Head of caudate nucleus (tissue), 42 donors: ENCODE measurements around the gene MCOLN2.
"Not testable (repeated sequence)": the region's sequence is repeated elsewhere in the genome, so short reads cannot be mapped to it uniquely, and the experiment has no call there.

Experiments used
- DNase-seq, 42 donors: peaks; one replicate each; pipeline versions ENCODE4 v3.0.0 to v3.0.0-alpha.2; 2020 to 2021; ENCODE audit warnings: mixed read lengths in 7 of 42
- intact Hi-C: fragments of 100-400 bp; cut with DNase I; formaldehyde crosslinking; loops from one replicate; pipeline ENCODE4 v1.15.0; 2022

The MCOLN2 gene

GRCh38 chr1:84991097-84991920 lies 5.6 kb downstream of the MCOLN2 start:
- intact Hi-C loops = no loop called here
- DNase-seq = no peak

DNA sequence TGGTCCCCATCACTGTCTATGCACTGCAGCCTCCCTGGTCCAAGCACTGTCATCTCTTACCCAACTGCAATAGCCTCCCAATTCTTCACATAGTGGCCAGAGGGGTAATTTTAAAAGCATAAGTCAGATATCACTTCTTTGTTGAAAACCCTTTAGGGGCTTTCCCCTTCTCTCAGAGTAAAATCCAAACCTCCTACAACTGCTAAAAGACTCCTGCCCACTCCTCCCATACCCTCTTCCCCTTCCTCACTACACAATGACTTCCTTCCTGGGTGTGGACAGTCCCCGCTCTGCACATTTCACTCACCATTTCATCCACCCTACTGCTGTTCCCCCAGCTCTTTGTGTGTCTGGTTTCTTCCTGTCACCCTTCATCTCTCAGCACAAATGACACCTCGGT lies 8.3 kb downstream of the MCOLN2 start:
- no peak for DNase-seq
- intact Hi-C loops = no loop called here

- intact Hi-C loops, DNase-seq: not testable (repeated sequence)
Observed at GRCh38 chr1:84986561-84986960, 10.4 kb downstream of the MCOLN2 start.

DNA sequence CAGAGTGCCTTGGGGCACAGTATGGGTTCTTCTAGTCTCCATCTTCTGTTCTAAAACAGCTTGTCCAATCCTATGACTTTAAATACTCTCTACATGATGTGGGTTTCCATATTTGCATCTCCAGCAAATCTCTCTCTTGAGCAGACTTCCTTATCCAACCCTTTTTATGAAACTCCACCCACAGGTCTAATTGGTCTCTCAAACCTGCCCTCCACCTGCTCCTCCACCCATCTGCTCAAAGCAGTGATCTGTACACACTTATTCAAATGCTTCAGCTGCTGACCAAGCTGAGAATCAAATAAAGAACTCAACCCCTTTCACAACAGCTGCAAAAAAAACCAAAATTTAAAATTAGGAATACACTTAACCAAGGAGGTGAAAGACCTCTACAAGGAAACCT lies 11.5 kb downstream of the MCOLN2 start:
- intact Hi-C loops = no loop called here
- no peak for DNase-seq

DNA sequence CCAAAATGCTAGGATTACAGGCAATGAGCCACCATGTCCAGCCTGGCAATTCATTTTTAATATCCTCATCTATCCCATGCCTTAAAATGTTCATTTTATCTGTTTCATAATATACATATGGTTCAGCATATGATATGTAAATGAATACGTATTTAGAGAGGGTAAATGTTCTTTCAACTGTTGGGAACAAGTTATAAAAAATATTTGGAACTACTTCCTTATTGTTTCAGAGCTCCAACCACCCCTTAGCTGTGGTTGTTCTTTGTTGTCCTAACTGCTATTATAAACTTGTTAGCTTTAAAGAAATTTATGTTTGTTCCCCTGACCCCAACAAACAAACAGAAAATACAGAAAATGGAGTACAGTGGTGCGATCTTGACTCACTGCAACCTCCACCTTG lies 14.5 kb downstream of the MCOLN2 start:
- intact Hi-C loops = no loop called here
- no peak for DNase-seq

DNA sequence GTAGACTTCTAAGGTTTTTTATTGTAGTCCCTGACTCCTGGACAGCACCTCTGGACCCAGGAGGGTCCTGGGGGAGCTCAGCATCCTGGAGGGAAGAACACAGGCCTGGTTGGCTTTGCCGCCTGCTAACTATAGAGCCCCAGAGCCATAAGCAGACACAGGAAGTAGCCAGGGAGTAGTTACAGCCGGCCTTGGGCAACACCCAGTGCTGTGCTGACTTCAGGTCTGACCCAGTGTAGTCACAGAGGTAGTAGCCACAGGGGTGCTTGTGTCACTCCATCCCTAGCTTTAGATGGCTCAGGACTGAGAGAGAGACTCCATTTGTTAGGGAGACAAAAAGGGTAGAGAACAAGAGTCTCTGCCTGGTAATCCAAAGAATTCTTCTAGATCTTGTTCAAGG lies 21.9 kb downstream of the MCOLN2 start:
- no peak for DNase-seq
- intact Hi-C loops = no loop called here

- DNase-seq = no peak
- intact Hi-C loops = no loop called here
Observed at GRCh38 chr1:84973498-84974334, 23.2 kb downstream of the MCOLN2 start.

DNA sequence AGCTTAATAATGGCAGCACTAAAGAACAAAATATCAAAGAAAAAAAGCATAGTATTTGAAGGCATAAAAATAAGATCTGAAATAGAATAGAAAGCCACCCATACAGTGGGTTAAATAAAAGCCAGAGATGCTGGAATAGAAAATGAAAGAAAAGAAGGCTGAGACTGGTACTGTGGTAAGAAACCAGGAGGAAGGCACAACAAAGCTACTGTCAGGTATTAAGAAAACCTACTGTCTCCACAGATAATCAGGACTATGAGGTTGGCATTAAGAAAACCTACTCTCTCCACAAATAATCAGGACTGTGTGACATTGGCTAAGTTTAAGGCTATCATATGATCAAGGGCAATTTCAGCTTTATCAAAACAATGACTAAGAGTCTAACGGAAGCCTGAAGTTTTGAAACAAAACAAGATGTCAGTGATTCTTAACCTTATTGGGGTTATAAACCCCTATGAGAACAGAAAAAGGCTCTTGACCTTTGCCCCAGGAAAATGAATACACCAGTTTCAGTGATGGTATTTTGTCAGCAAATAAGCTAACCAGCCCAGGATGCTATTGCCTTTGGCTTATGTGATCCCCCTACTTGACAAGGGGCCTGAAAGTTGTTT lies 24.4 kb downstream of the MCOLN2 start:
- no peak for DNase-seq
- intact Hi-C loops = no loop called here

GRCh38 chr1:84971957-84972356 lies 25.0 kb downstream of the MCOLN2 start:
- intact Hi-C loops = no loop called here
- DNase-seq = no peak

DNA sequence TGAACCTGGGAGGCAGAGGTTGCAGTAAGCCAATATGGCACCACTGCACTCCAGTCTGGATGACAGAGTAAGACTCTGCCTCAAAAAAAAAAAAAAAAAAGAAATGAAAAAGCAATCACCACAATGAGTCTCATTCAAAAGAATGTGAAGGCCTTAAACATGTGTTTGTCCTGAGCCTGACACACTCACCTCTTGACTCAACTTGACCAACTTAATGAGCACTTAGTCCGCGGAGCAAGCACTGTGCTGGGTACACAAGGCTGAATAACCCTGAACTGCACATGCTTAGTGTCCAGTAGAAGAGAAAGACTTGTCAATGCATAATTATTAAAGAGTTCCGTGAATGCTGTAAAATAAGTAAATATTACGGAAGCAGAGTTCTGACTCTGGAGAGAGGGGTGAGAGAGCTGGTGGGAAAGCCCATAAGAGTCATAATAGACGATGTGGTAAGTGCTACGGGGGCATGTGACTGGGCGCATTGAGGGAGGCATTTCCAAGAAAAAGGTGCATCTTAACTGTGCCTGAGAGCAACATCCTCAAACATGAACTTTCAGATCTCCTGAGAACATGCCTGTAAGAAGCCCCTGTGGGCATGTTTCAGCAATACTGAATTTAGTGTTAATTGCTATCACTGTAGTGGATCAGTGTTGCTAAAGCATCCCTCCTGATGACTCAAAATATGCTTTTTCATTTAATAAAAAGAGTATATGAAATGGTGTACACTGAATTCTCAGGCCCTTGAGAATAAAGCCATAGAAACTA lies 27.2 kb downstream of the MCOLN2 start:
- intact Hi-C loops = no loop called here

DNA sequence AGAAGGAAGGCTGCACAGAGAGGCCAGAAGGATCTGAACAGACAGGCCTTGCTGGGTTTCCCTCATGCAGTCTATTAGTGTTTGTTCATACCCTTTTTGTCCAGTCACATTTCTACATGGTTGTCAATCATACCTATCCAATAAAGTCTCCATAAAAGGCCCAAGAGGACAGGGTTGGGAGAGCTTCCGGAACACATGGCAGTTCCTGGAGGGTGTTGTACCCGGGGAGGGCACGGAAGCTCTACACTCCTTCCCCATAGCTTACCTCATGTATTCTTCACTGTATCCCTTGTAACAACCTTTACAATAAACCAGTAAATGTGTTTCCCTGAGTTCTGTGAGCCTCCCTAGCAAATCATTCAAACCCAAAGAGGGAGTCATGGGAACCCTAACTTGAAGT lies 28.0 kb downstream of the MCOLN2 start:
- DNase-seq = no peak
- intact Hi-C loops = no loop called here

More for the DNA sequence above, 27.2 kb downstream of the MCOLN2 start:
- DNase-seq = no peak

DNA sequence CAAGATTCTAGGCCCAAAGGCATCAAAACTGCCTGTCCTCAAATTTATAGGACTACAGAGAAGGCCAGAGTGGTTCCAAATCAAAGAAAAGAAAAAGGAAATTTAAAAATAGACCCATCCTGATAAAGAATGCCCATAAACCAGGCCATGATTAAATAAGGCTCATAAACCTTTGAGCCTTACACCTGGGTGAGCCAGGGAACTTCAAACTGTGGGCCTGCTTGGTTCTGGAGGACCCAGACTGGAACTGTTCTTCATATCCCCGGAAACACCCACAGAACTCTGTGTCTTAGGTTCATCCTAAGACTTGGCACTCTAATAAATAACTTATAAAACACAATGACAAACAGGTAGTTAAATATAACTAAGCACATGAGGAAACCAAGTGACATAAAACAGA lies 28.8 kb downstream of the MCOLN2 start:
- intact Hi-C loops = no loop called here
- DNase-seq = no peak

- no peak for DNase-seq
- intact Hi-C loops = no loop called here
Observed at GRCh38 chr1:84967666-84968065, 29.2 kb downstream of the MCOLN2 start.

DNA sequence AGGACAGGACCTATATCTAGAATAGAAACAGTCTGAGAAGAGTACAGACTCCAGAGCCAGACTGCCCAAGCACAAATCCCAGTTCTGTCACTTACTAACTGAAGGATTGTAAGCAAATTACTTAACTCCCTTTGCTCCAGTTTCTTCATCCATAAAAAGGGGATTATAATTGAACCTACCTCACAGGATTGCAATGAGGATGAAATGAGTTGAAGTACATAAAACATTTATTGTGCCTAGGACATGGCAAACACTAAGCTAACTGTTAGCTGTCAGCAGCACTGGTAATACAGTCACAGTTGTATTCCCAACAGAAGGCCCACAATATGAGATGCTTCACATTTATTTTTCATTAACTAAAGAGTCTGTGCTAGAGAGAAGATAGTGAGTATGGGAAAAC lies 33.9 kb downstream of the MCOLN2 start:
- intact Hi-C loops = no loop called here

GRCh38 chr1:84961316-84961715 lies 35.6 kb downstream of the MCOLN2 start:
- intact Hi-C loops = no loop called here
- no peak for DNase-seq

More for the DNA sequence above, 33.9 kb downstream of the MCOLN2 start:
- no peak for DNase-seq

- DNase-seq = no peak
- intact Hi-C loops = no loop called here
Observed at GRCh38 chr1:84960371-84960770, 36.5 kb downstream of the MCOLN2 start.

- intact Hi-C loops = no loop called here
Observed at GRCh38 chr1:84959294-84959693, 37.6 kb downstream of the MCOLN2 start.

DNA sequence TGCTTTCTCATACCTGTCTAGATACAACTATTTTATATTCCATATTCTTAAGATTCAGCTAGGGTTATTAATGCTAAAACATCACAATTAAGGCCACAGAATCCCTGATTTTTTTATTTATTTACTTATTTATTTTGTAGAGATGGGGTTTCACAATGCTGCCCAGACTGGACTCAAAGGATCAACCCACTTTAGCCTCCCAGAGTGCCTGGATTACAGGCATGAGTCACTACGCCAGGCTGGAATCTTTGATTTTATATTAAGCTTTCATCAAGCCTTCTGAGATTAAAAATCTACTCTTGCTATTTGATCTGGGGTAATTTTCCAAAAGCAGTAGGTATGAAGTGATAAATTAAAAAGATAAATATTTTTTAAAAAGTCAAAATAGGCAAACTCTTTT lies 38.9 kb downstream of the MCOLN2 start:
- DNase-seq = no peak
- intact Hi-C loops = no loop called here

More at GRCh38 chr1:84959294-84959693, 37.6 kb downstream of the MCOLN2 start:
- DNase-seq = no peak

GRCh38 chr1:84956655-84957054 lies 40.3 kb downstream of the MCOLN2 start:
- no peak for DNase-seq
- intact Hi-C loops = no loop called here
